ENCODE measurements around the gene TMX2. TPM values are rescaled to one million over a fixed set of nuclear protein-coding genes. Genes with fewer than 3 reads are reported as not detected.

The TMX2 gene
- polyA plus RNA-seq, 1 experiment = 91.7 TPM

DNA sequence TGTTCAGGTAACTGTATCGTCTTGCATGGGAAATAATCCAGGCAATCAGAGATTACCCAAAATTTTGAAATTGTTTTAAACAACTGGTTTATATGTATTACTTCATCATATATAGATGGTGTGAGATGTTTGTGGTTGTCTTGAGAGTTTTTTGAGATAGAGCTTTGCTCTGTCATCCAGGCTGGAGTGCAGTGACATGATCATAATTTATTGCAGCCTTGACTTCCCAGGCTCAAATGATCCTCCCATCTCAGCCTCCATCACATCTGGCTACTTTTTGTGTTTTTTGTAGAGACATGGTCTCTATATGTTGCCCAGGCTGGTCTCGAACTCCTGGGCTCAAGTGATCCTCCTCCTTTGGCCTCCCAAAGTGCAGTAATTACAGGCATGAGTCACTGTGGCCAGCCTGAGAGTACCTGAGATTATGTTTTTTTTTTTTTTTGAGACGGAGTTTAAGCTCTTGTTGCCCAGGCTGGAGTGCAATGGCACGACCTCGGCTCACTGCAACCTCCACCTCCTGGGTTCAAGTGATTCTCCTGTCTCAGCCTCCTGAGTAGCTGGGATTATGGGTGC is 60.7 kb downstream of the TMX2 start:
- CTCF ChIA-PET = interaction anchor here (0.6 to 8.9 kb wide), 3 partner anchors 27 to 1880 kb away, joined by 3 to 79 read pairs (median 30); no protein-coding TSS in a partner anchor
- POLR2A ChIA-PET = interaction anchor here (0.7 kb wide), 1 partner anchor 11 kb away, joined by 5 read pairs; no protein-coding TSS in a partner anchor
- H3K4me3 ChIP-seq (ENCODE audit: low read depth, low read length) = no peak overlapping the region
- H3K9me3 ChIP-seq (ENCODE audit: control insufficient read depth, insufficient read depth, low read length) = no peaks in the 10 kb centered on the region
- H3K27ac ChIP-seq (ENCODE audit: low read depth, low read length) = no peak overlapping the region
- TF ChIP-seq, protein P1, sequence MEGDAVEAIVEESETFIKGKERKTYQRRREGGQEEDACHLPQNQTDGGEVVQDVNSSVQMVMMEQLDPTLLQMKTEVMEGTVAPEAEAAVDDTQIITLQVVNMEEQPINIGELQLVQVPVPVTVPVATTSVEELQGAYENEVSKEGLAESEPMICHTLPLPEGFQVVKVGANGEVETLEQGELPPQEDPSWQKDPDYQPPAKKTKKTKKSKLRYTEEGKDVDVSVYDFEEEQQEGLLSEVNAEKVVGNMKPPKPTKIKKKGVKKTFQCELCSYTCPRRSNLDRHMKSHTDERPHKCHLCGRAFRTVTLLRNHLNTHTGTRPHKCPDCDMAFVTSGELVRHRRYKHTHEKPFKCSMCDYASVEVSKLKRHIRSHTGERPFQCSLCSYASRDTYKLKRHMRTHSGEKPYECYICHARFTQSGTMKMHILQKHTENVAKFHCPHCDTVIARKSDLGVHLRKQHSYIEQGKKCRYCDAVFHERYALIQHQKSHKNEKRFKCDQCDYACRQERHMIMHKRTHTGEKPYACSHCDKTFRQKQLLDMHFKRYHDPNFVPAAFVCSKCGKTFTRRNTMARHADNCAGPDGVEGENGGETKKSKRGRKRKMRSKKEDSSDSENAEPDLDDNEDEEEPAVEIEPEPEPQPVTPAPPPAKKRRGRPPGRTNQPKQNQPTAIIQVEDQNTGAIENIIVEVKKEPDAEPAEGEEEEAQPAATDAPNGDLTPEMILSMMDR (IDR thresholded peaks at IDR 0.05; ENCODE audit: low read depth, low read length) = no peak
- H3K27me3 ChIP-seq (ENCODE audit: control insufficient read depth, insufficient read depth, low read length) = no peaks in the 10 kb centered on the region
- no peak for DNase-seq (ENCODE audit: low read depth, low spot score)

DNA sequence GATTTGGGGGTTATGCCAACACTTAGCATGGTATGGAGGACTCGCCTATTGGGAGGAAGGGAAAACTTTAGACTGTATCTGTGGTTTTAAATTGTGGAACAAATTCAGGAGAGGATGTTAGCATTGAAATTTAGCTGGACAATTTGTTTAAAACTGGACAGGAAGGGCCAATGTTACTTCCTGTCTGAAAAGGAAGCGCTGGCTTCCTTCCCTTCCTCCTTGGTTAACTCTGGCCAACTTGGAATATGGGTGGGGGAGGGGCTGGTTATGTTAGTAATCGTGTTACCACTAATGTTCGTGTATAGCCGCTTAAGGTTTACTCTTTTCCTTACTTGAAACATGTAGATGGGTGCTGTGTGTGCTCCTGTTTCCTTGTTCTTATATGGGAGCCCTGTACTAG is 63.1 kb downstream of the TMX2 start:
- CTCF ChIA-PET = interaction anchor here (0.9 to 8.9 kb wide), 5 partner anchors 11 to 749 kb away, joined by 3 to 79 read pairs (median 6); partner anchors contain the start of gene CTNND1
- no peak overlapping the region for H3K4me3 ChIP-seq (ENCODE audit: low read depth, low read length)
- peak overlapping the region; percentile 55 for H3K27ac ChIP-seq (ENCODE audit: low read depth, low read length)
- POLR2A ChIA-PET = interaction anchor here (1.3 to 1.6 kb wide), 3 partner anchors 11 to 34 kb away, joined by 4 to 5 read pairs (median 5); partner anchors contain the start of genes CTNND1 and SELENOH
- DNase-seq (ENCODE audit: low read depth, low spot score) = no peak
- TF ChIP-seq, protein P1 (IDR thresholded peaks at IDR 0.05; ENCODE audit: low read depth, low read length) = no peak
- no peaks in the 10 kb centered on the region for H3K9me3 ChIP-seq (ENCODE audit: control insufficient read depth, insufficient read depth, low read length)
- no peaks in the 10 kb centered on the region for H3K27me3 ChIP-seq (ENCODE audit: control insufficient read depth, insufficient read depth, low read length)

DNA sequence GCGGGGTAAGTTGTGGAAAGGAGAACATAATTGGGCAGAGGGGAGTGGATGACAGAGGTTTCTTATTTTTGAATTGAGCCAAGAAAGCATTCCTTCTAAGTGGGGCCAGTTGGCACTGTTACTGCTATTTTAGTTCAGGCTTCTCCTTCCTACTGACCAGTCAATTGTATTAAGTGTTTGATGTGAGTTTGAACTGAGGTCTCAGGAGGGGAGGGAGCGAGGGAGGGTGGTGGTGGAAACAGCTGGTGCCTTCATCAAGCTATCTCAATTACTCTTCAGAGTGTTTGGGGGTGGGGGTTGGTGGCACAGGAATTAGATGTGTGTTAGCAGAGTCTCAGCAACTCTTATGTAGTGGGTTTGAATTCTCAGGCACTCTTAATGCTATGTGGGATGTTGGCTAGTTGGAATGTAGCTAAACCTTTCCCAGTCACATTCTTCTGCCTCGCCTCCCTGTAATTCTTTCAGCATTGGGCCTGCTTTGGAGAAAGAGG is 63.7 kb downstream of the TMX2 start:
- H3K9me3 ChIP-seq (ENCODE audit: control insufficient read depth, insufficient read depth, low read length) = no peaks in the 10 kb centered on the region
- no peak overlapping the region for H3K4me3 ChIP-seq (ENCODE audit: low read depth, low read length)
- ChIA-PET CTCF (interaction anchor here (1.0 to 8.9 kb wide), 4 partner anchors 12 to 748 kb away, joined by 3 to 79 read pairs (median 6); partner anchors contain the start of gene CTNND1), POLR2A (interaction anchor here (0.9 to 1.6 kb wide), 4 partner anchors 10 to 35 kb away, joined by 4 to 5 read pairs (median 4); partner anchors contain the start of genes CTNND1 and SELENOH)
- TF ChIP-seq, protein P1 (IDR thresholded peaks at IDR 0.05; ENCODE audit: low read depth, low read length) = no peak
- peak overlapping the region; percentile 55 for H3K27ac ChIP-seq (ENCODE audit: low read depth, low read length)
- H3K27me3 ChIP-seq (ENCODE audit: control insufficient read depth, insufficient read depth, low read length) = no peaks in the 10 kb centered on the region
- DNase-seq (ENCODE audit: low read depth, low spot score) = no peak

DNA sequence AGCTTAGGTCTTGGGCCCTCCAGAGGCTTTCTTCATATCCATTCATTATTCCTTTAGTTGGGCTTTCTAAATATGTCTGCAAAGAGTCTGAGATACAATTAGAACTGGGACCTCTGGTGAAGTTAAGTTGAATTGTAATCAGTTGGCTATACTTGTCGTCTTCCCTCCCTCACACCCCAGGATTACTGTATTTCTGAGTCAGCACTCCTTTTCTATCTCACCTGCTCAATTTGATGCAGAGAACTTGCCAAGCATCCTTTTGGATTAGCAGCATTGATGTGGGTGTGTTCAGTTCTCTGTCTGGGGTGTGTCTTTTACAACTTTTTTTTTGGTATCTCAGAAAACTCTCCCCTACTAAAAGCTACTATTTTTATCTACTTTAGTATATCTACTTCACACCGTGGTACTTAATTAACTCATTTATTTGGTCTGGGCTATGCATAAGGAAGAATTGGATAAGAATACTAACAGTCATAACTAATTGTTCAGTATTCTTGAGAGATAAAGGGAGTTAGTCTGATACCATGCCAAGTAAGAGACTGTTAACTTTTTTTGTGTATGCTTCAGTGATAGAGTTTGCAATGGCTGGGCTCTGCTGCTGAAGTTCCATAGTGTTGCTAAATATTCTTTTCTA is 64.3 kb downstream of the TMX2 start:
- Histone ChIP-seq H3K9me3 (ENCODE audit: control insufficient read depth, insufficient read depth, low read length) (no peaks in the 10 kb centered on the region), H3K27me3 (ENCODE audit: control insufficient read depth, insufficient read depth, low read length) (no peaks in the 10 kb centered on the region), H3K27ac (ENCODE audit: low read depth, low read length) (peak overlapping the region; percentile 55), H3K4me3 (ENCODE audit: low read depth, low read length) (no peak overlapping the region)
- ChIA-PET POLR2A (interaction anchor here (0.9 to 1.6 kb wide), 4 partner anchors 10 to 36 kb away, joined by 4 to 5 read pairs (median 4); partner anchors contain the start of genes CTNND1 and SELENOH), CTCF (interaction anchor here (1.0 to 8.9 kb wide), 4 partner anchors 13 to 747 kb away, joined by 3 to 79 read pairs (median 6); partner anchors contain the start of gene CTNND1)
- DNase-seq (ENCODE audit: low read depth, low spot score) = no peak
- TF ChIP-seq, protein P1 (IDR thresholded peaks at IDR 0.05; ENCODE audit: low read depth, low read length) = no peak

Measured in AG04450 (cell line).